Endothelial cell of umbilical vein (primary cell): Measurements from ENCODE around the gene PPM1L.

ENCODE experiments used
- EZH2 ChIP-seq: IDR thresholded peaks from 2 replicates; pipeline ENCODE4 v1.6.1; 2012; ENCODE audit warnings: borderline replicate concordance, low read depth, mild to moderate bottlenecking, moderate library complexity, low read length, inconsistent platforms; ENCODE audit not compliant: severe bottlenecking
- POLR2A ChIP-seq: IDR thresholded peaks from 2 replicates; pipeline ENCODE4 v1.6.1; 2012; ENCODE audit warnings: low read depth, mild to moderate bottlenecking, control low read depth, low read length
- TF ChIP-seq, protein P1 (sequence below), 2 donors: IDR thresholded peaks; 1 replicate in 1 of 2; 2 replicates in 1 of 2; pipeline ENCODE4 v1.5.1; 2011; ENCODE audit warnings: low read length in 2 of 2, mild to moderate bottlenecking in 2 of 2, moderate library complexity in 2 of 2, control low read depth in 1 of 2, inconsistent platforms in 1 of 2, low read depth in 1 of 2; ENCODE audit not compliant: insufficient read depth in 1 of 2; ENCODE audit errors: extremely low read depth in 1 of 2
- TF ChIP-seq, protein P2 (sequence below): IDR thresholded peaks from 2 replicates; pipeline ENCODE4 v1.6.1; 2011; ENCODE audit not compliant: insufficient read depth, insufficient read length

DNA sequence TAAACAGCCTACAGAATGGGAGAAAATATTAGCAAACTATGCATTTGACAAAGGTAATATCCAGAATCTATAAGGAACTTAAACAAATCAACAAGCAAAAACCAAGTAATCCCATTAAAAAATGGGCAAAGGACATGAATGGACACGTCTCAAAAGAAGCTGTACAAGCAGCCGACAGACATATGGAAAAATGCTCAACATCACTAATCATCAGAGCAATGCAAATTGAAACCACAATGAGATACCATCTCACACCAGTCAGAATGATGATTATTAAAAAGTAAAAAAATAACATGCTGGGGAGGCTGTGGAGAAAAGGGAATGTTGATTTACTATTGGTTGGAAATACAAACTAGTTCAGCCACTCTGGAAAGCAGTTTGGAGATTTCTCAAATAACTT is 30.7 kb upstream of the PPM1L start:
- TF ChIP-seq, protein P1, sequence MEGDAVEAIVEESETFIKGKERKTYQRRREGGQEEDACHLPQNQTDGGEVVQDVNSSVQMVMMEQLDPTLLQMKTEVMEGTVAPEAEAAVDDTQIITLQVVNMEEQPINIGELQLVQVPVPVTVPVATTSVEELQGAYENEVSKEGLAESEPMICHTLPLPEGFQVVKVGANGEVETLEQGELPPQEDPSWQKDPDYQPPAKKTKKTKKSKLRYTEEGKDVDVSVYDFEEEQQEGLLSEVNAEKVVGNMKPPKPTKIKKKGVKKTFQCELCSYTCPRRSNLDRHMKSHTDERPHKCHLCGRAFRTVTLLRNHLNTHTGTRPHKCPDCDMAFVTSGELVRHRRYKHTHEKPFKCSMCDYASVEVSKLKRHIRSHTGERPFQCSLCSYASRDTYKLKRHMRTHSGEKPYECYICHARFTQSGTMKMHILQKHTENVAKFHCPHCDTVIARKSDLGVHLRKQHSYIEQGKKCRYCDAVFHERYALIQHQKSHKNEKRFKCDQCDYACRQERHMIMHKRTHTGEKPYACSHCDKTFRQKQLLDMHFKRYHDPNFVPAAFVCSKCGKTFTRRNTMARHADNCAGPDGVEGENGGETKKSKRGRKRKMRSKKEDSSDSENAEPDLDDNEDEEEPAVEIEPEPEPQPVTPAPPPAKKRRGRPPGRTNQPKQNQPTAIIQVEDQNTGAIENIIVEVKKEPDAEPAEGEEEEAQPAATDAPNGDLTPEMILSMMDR (IDR thresholded peaks at IDR 0.05; ENCODE audit: extremely low read depth in 1 of 2, insufficient read depth in 1 of 2, low read depth in 1 of 2, low read length in 2 of 2), result no peak
- TF ChIP-seq EZH2 (no peak), POLR2A (no peak)
- TF ChIP-seq, protein P2, sequence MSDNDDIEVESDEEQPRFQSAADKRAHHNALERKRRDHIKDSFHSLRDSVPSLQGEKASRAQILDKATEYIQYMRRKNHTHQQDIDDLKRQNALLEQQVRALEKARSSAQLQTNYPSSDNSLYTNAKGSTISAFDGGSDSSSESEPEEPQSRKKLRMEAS, result no peak
